HG03039 (cell line): ENCODE data around the gene CFAP58.

ENCODE experiments used
- ATAC-seq: cut with Tn5 transposase; IDR thresholded peaks from one replicate; pipeline ENCODE4 v1.9.1; 2021; ENCODE audit warnings: mild to moderate bottlenecking, moderate library complexity; ENCODE audit not compliant: unreplicated experiment

The CFAP58 gene, protein sequence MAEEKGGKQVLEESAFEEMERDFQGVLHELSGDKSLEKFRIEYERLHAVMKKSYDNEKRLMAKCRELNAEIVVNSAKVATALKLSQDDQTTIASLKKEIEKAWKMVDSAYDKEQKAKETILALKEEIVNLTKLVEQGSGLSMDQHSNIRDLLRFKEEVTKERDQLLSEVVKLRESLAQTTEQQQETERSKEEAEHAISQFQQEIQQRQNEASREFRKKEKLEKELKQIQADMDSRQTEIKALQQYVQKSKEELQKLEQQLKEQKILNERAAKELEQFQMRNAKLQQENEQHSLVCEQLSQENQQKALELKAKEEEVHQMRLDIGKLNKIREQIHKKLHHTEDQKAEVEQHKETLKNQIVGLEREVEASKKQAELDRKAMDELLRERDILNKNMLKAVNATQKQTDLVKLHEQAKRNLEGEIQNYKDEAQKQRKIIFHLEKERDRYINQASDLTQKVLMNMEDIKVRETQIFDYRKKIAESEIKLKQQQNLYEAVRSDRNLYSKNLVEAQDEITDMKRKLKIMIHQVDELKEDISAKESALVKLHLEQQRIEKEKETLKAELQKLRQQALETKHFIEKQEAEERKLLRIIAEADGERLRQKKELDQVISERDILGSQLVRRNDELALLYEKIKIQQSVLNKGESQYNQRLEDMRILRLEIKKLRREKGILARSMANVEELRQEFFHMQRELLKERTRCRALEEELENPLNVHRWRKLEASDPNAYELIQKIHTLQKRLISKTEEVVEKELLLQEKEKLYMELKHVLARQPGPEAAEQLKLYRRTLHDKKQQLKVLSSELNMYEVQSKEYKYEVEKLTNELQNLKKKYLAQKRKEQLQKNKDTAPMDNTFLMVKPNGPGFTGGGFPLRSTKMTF

DNA sequence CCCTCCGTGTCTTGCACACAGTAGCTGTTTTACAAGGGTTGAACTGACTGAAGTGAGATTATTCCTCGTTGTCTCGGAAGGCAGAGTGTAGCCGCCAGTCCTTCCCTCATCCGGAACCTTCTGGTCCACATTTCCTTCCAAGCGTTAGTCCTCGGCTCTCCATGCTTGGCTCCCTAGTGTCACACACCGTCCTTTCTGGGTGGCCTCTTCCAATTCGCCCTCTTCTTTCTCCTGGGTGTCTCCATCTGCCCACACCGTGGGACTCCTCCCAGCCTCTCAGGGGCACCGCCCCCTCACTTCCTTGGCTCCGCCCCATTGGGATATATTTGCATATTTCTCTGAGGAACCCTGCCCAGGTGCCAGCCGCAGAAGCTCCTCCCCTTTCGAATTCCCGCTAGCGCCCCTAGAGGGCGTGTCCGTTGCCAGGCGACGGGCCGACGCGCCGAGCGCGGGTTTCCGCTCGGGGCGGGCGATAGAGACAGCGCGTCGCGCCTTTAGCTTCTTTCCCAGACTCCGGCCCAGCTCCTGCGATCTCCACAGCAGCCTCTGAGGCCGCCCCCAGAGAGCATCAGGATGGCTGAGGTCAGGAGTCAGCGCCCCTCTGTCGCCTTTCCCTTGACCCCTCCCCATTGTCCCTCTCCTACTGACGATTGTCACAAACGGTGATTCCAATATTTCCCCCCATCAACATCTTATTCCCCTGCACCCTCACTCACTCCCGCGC, at the start of gene CFAP58:
CFAP58 (plus strand) TSS at position 509 of the 724 bp plus-strand sequence; CDS start at position 574, 65 bp downstream.
- peak; percentile 66 for ATAC-seq

DNA sequence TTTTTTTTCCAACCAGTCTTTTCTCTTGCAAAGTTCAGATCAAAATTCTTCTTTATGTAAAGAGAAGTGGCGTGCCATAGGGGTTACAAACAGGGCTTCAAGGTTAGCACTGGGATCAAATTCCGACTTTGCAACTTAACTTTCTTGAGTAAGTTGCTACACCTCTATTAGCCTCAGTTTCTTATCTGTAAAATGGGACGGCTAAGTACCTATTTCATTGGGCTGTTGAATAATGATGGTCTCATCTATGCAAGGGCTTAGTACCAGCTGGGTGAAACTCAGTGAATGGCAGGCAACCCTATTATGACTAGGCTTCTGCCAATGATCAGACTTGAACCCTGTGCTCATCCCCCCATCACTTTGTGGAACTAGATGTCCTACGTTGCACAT, 49.3 kb upstream of the CFAP58 start:
- no peak for ATAC-seq

- ATAC-seq: no peak
Observed at GRCh38 chr10:104304927-104305326, 48.7 kb upstream of the CFAP58 start.

GRCh38 chr10:104306897-104307296, 46.7 kb upstream of the CFAP58 start:
- ATAC-seq: no peak

DNA sequence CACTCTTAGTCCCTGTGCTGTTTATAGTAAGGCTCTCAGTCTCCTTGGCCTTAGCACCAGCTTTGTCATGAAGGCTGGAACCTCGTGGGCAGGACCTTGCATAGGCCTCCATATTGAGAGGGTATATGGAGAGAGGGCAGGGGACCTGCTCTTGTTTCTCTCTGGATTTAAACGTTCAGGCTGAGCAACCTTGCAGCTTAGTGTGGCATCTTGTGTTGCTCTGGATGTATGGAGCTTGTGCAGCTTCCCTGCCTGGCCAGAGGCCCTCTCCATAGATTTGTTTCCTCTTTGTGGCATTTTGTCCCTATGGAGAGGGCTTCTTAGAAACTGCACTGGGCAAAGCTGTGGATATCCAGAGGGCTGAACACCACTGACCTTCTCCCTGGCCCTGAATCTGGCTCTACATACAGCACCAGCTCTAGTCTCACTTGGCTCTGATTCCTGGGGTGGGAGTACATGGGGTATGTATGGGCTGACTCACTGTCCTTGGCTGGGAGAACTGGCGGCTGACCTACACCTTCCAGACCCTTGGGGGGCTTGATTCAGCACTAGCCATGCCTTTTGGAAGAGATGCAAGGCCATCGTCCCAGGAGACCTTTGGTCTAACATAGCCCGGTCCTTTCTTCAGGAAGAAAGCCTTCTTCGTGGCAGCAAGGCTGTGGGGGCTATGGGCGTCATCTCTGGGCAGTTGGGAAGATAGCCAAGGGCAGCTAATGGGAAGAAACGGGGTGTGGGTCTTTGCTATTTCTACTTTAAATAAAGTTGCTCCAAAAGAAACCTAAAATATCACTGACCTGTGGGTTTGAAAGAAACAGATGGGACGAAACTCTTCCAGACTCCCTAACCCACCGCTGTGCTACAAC, 45.8 kb upstream of the CFAP58 start:
- no peak for ATAC-seq

DNA sequence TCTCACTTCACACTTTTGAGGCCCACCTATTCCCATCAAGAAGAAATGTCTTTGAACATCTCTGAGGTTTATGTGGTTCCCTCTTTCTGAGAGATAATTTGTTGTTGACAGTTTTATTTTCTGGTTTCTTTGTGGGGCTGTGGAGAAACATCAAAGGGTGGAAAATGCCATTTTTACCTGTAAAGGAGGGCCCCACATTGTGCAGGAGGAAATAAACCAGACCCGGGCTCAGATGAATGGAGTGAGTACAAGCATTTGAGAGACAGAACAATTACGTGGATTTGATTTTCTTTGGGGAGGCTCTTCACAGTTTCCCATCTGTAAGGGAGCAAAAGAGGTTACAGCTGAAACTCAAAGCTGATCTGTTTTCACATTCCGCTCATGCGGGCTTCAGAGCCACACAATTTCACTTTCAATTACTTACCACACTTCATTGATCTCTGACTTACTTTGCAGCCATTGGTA, 45.2 kb upstream of the CFAP58 start:
- peak; percentile 52 for ATAC-seq

- no peak for ATAC-seq
Observed at GRCh38 chr10:104309980-104310978, 43.4 kb upstream of the CFAP58 start.

DNA sequence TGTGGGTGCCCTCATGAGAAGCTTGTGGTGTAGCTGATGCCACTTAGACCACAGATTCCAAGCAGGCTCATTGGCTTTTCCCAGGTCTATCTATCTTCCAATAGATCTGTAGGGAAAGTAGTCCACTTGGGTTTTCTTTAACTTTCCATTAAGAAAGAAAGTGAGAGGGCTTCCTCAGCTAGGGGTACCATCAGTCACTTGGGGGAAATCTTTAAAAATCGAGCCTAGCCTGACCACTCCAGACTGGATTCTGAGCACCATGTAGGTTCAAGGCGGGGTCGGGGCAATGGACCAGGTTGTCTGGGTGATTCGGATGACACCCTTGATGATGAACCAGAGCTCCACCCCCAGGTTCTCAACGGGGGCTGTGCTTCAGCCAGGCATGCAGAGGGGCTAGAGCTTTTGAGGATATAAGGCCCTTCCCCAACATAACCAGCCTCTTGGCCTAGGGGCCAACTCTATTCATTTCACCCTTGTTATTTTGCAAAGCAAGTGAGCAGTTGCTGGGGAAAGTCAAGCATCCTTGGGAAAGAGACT, 42.4 kb upstream of the CFAP58 start:
- no peak for ATAC-seq

DNA sequence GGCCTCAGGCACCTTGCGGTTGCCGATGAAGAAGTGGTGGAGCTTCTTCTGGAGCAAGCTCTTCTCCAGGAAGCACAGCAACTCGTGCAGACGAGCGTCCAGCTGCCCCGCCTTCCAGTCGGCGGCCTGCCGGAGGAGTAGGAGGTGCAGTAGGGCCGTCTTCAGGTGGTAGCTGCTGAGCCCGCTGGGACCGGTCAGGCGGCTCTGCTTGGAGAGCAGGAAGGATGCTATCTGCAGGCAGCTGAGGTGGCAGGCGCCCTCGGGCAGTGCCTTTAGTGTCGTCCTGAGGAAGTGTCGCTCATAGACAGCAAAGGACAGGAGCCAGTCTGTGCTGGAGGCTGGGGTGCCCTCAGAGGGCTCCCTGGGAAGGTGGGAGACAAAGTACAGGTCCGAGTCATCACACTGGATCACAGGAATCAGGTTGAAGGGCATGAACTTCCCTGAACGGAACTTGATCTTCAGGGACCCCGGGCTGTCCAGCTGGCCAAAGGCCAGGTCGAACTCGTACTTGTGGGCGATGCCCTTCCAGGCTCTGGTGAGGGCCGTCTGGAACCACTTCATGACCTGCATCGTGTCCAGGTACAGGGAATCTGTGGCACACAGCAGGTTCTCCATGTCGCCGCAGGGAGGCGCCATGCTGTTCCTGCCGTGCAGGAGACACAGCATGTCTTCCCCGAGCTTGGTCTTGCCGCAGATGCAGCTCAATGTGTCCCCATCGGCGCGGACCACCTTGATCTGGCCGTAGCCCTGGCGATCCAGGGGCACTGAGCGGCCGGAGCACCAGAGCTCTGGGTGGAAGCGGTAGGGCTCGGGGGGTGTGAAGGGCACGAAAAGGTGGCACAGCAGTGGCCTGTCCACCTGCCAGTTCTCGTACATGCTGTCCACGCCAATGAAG, 38.8 kb upstream of the CFAP58 start:
- ATAC-seq: no peak

DNA sequence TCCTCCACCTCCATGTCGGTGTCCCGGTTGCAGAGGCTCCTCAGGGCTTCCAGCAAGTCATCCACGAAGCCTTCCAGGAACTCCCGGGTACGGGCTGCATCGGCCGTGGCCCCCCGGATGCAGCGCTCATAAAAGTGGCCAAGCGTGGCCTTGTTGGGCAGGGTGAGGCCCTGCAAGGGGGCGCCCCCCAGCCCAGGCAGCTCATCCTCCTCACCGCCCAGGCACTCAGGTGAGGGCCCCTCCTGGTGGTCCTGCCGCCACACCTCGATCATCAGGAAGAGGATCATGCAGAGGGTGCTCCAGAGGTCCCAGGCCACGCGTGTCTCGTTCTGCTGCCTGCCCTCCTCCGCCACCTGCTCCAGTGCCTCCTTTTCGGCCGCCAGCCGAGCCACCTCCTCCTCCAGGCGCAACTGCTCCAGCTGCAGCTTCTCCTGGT, 38.1 kb upstream of the CFAP58 start:
- ATAC-seq: no peak

DNA sequence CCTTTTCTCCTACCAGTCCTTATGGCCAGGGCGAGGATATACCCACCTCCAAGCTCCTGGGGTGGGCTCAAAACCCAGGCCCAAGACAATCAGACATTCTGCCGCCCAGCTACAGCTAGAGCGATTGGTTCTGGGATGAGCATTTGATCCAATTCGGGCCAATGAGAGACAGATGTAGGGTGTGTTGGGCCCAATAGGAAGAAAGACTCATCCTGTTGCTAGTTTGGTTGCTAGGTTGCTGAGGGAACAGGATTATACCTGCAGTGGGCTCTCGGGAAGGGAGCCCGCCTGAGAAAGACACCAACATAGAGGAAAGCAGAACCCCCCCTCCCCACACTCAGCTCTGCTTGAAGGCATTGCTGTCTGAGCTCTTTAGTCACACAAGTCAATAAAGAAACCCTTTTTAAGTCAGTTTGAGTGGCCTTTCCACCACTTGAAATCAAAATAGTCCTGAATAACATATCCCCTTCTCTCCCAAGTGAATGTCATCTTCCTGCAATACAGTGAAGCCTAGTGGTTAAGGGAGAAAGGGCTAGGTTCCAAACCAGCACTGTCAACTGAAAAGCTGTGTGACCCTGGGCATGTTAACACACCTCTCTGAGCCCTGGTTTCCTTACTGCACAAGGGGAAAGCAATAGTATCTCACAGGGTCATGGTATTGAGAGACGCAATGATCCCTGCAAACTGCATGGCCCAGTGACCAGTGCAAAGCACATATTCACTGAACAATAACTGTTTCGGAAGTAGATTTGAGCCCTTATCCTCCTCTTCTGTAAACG, 37.1 kb upstream of the CFAP58 start:
- no peak for ATAC-seq

DNA sequence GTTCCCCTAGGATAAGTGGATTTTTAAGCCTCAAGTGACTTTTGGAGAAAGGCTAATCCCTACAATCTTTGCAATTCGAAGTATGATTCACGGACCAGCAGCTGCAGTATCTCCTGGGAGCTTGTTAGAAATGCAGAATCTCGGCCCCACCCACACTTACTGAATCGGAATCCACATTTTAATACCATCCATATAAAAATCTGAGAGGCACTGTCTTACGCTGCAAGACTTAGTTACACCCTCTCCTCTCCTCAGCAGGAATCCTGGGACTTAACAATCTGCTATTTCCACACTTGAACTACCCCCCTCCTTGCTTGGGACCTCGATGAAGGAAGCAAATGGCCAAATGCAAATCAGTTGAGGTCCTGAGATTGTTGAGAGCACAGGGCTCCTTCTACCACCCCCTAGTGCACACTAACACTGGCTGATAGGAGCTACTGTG, 36.3 kb upstream of the CFAP58 start:
- no peak for ATAC-seq

GRCh38 chr10:104317726-104318299, 35.8 kb upstream of the CFAP58 start:
- no peak for ATAC-seq

DNA sequence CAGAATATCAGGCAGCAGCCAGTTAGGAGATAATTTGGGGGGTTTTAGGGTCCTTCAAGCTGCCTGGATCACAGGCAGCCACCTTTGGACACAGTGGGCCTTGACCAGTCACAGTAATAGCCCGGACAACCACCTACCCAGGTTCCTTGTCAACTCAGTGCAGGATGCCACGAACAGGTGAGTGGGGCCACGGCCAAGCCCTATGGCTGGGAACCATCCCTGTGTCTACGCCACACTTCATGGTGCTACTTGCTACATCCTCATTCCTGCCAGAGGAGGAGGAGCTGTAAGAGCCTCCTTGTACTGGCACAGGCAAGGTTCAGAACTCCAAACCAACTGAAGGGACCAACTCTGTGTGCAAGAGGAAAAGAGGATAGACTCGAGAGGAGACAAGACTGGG, 35.3 kb upstream of the CFAP58 start:
- no peak for ATAC-seq

DNA sequence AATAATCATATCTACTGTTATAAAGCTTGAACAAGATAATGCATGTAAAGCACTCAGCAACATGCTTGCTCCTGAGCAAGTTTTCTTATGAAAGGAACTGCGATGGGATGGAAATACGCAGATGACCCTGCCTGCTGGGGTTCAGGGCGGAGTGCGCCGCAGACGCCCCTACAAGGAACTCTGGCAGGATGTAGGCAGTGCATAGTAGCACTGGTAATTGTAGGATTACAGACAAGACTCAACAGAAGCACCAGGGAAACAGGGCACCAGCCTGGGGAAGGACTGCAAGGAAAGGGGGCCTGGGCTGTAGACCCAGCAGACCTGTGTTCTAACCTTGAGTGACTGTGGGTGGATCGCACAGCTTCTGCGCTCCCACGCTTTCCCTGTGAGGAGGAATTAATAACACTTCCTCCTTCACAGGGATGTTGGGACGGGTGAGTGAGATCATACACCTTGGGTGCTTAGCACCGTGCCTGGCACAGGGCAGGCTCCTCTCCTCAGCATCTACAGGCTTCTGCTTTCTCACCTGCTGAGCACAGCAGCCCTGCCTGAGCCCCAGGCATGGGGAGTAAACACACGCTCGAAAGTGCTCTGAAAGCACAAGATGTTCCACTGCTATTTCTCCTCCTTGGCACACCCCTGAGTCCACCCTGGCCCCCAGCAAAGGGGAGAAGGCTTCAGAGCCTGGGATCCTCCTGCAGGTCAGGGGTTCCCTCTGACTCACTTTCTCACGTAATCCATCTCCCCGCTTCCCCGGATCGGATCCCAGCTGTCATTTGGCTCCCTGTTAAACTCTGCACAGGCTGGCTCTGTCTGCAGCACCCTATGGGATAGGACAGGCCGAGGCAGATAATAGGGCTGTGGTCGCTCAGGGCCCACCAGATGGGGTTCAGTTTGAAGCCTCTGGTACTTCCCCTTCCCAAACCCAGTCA, 34.6 kb upstream of the CFAP58 start:
- ATAC-seq: no peak
